HG03571 (cell line): Measurements from ENCODE around the gene IL6ST.
"Not testable (repeated sequence)": the region's sequence is repeated elsewhere in the genome, so short reads cannot be mapped to it uniquely, and the experiment has no call there.

ENCODE experiments used
- ATAC-seq: cut with Tn5 transposase; IDR thresholded peaks from one replicate; pipeline ENCODE4 v1.9.1; 2021; ENCODE audit not compliant: unreplicated experiment

The IL6ST gene

GRCh38 chr5:55994495-55994997 is at the start of gene IL6ST:
Gene IL6ST, minus strand, starts transcription at chr5:55994963. Its CDS starts 18,685 bp downstream, at chr5:55976278.
- ATAC-seq = peak; percentile 35

- no peak for ATAC-seq
These were observed 45.2 kb upstream of the IL6ST start for GRCh38 chr5:56039985-56040384.

GRCh38 chr5:56038206-56038605 is 43.4 kb upstream of the IL6ST start:
- ATAC-seq = not testable (repeated sequence)

- ATAC-seq = no peak
These were observed 42.8 kb upstream of the IL6ST start for GRCh38 chr5:56037531-56038010.

- not testable (repeated sequence) for ATAC-seq
These were observed 40.6 kb upstream of the IL6ST start for GRCh38 chr5:56035394-56035793.

- not testable (repeated sequence) for ATAC-seq
These were observed 35.3 kb upstream of the IL6ST start for GRCh38 chr5:56029871-56030630.

- no peak for ATAC-seq
These were observed 34.7 kb upstream of the IL6ST start for GRCh38 chr5:56029457-56029856.

GRCh38 chr5:56028708-56029107 is 33.9 kb upstream of the IL6ST start:
- ATAC-seq = no peak

- ATAC-seq = peak; percentile 84
These were observed 32.1 kb upstream of the IL6ST start for GRCh38 chr5:56026863-56027300.

GRCh38 chr5:56025151-56025885 is 30.6 kb upstream of the IL6ST start:
- ATAC-seq = no peak

GRCh38 chr5:56024810-56025150 is 30.0 kb upstream of the IL6ST start:
- no peak for ATAC-seq

GRCh38 chr5:56023296-56023695 is 28.5 kb upstream of the IL6ST start:
- no peak for ATAC-seq

- ATAC-seq = no peak
These were observed 24.8 kb upstream of the IL6ST start for GRCh38 chr5:56019306-56020272.

GRCh38 chr5:56018832-56019231 is 24.1 kb upstream of the IL6ST start:
- ATAC-seq = no peak

GRCh38 chr5:56014701-56015100 is 19.9 kb upstream of the IL6ST start:
- ATAC-seq = not testable (repeated sequence)

- not testable (repeated sequence) for ATAC-seq
These were observed 19.2 kb upstream of the IL6ST start for GRCh38 chr5:56013939-56014338.

- peak; percentile 71 for ATAC-seq
These were observed 17.7 kb upstream of the IL6ST start for GRCh38 chr5:56012281-56012963.

GRCh38 chr5:56011835-56012234 is 17.1 kb upstream of the IL6ST start:
- ATAC-seq = peak; percentile 22

GRCh38 chr5:56010431-56010830 is 15.7 kb upstream of the IL6ST start:
- no peak for ATAC-seq

- no peak for ATAC-seq
These were observed 11.8 kb upstream of the IL6ST start for GRCh38 chr5:56006600-56006999.
